Measurements from ENCODE around the gene LNX2. TPM values are rescaled to one million over a fixed set of nuclear protein-coding genes. Genes with fewer than 3 reads are reported as not detected.

LNX2 gene
- polyA plus RNA-seq, 1 donor (not counting 4 experiments of a cell fraction or from before 2014, with no cell fraction given) = 17.0 TPM

DNA sequence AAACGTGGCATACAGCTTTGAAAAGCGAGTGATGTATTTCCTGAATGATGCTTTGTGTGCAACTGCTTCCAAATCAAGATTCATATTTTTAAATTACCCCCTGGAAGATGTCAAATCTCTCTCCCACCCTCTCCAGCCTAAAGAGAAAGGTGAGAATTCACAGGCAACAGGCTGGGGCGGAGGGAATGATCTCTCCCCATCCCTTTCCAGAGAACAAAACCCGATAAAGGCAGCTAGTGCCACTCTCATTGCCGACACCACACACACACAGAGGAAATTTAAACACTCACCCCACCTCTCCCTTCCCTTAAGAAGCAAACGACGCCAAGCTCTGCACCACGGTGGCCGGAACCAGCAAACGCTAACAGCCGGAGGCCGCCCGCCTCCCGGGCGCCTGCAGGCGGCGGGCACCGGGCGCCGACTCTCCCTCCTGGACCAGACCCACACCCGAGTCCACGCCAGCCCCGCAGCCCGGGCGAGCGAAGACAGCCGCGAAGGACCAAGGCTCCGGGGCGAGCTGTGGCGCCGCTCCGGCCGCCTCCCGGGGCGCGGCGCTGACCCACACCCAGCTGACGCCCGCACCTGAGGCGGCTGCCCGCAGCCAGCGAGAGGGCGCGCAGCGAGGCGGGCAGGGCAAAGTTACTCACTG lies 477 bp downstream of the LNX2 start:
- H3K36me3 ChIP-seq (ENCODE audit: control insufficient read depth in 2 of 2, extremely low read depth in 1 of 2, insufficient read depth in 2 of 2, low read length in 2 of 2) = peaks cover 4 to 13% of the 10 kb centered on the region in 2 experiments
- peaks cover 36% of the 10 kb centered on the region for H3K4me1 ChIP-seq (ENCODE audit: control insufficient read depth, extremely low read depth, insufficient read depth, low read length)
- FAIRE-seq (no peak), DNase-seq (ENCODE audit: low read depth, low spot score) (no peak)
- H3K79me2 ChIP-seq (ENCODE audit: control insufficient read depth, insufficient read depth, low read length) = peaks cover 80% of the 10 kb centered on the region
- no peaks in the 10 kb centered on the region for H3K9me1 ChIP-seq (ENCODE audit: control insufficient read depth, extremely low read depth, insufficient read depth, low read length)
- peak overlapping the region; percentile 98 for H3K9ac ChIP-seq (ENCODE audit: control insufficient read depth, extremely low read depth, insufficient read depth, low read length)
- dilution Hi-C loops (cut with MboI; ENCODE audit: extremely low pct_ligation_motif_present, low sequenced_read_pairs) = no loop called here
- peak overlapping the region; percentile 56 for H2AFZ ChIP-seq (ENCODE audit: control insufficient read depth, low read length)
- no peaks in the 10 kb centered on the region for H3K9me3 ChIP-seq (ENCODE audit: control insufficient read depth, low read depth, low read length)
- peaks cover 3% of the 10 kb centered on the region for H4K20me1 ChIP-seq (ENCODE audit: control insufficient read depth, extremely low read depth, insufficient read depth, low read length)
- H3K27ac ChIP-seq (ENCODE audit: control insufficient read depth, insufficient read depth, low read length) = peak overlapping the region; percentile 99
- TF ChIP-seq EZH2 (IDR thresholded peaks at IDR 0.05; ENCODE audit: low read length) = no peak
- TF ChIP-seq, protein P1, sequence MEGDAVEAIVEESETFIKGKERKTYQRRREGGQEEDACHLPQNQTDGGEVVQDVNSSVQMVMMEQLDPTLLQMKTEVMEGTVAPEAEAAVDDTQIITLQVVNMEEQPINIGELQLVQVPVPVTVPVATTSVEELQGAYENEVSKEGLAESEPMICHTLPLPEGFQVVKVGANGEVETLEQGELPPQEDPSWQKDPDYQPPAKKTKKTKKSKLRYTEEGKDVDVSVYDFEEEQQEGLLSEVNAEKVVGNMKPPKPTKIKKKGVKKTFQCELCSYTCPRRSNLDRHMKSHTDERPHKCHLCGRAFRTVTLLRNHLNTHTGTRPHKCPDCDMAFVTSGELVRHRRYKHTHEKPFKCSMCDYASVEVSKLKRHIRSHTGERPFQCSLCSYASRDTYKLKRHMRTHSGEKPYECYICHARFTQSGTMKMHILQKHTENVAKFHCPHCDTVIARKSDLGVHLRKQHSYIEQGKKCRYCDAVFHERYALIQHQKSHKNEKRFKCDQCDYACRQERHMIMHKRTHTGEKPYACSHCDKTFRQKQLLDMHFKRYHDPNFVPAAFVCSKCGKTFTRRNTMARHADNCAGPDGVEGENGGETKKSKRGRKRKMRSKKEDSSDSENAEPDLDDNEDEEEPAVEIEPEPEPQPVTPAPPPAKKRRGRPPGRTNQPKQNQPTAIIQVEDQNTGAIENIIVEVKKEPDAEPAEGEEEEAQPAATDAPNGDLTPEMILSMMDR (optimal IDR thresholded peaks at IDR 0.05 in 1 of 3, IDR thresholded peaks at IDR 0.05 in 1 of 3, conservative IDR thresholded peaks at IDR 0.05 in 1 of 3; ENCODE audit: extremely low read depth in 1 of 3, insufficient read depth in 2 of 3, low read length in 3 of 3) = peak in 1 of 3 experiments; percentile 23
- peak overlapping the region; percentile 92 to 97 (median 96) for H3K4me3 ChIP-seq (ENCODE audit: control insufficient read depth in 2 of 3, extremely low read depth in 1 of 3, insufficient read depth in 2 of 3, low read depth in 1 of 3, low read length in 3 of 3)
- no peaks in the 10 kb centered on the region for H3K27me3 ChIP-seq (ENCODE audit: control insufficient read depth, extremely low read depth, insufficient read depth, low read length)
- H3K4me2 ChIP-seq (ENCODE audit: control insufficient read depth, extremely low read depth, insufficient read depth, low read depth, low read length) = peak overlapping the region; percentile 85

DNA sequence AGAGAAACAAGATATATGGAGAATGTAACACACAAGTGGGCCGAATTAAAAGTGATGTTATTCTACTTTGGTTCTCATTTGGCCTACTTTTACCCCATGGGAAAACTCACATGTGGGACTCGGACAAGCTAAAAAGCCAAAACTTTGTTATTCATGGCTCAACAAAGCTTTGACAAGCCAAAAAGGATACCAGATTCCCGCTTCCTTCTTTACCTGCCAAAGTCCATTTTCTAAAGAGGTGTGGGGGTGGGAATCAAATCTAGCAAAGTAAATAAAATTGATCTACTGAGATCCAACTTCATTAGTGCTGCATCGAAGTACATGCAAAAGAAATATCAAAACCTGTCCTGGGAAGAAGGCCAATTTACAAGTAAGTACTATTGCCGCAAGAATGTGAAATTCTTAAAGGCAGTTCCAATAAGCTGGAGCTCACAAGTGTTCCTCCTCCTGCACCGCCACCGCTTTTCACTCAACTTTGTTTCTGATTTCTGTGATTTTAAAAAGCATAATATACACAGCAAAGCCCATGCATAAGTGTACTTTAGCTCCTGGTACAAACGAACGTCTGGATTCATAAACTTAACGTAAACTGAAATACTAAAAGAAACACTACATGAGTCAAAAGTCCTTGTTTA lies 1.1 kb downstream of the LNX2 start:
- DNase-seq (ENCODE audit: low read depth, low spot score) = no peak
- Histone ChIP-seq H2AFZ (ENCODE audit: control insufficient read depth, low read length) (peak overlapping the region; percentile 6), H3K9me3 (ENCODE audit: control insufficient read depth, low read depth, low read length) (peaks cover under 1% of the 10 kb centered on the region), H3K36me3 (ENCODE audit: control insufficient read depth in 2 of 2, extremely low read depth in 1 of 2, insufficient read depth in 2 of 2, low read length in 2 of 2) (peaks cover 4 to 12% of the 10 kb centered on the region in 2 experiments), H3K9ac (ENCODE audit: control insufficient read depth, extremely low read depth, insufficient read depth, low read length) (peak overlapping the region; percentile 98), H3K4me1 (ENCODE audit: control insufficient read depth, extremely low read depth, insufficient read depth, low read length) (peaks cover 34% of the 10 kb centered on the region), H3K4me2 (ENCODE audit: control insufficient read depth, extremely low read depth, insufficient read depth, low read depth, low read length) (peak overlapping the region; percentile 85), H3K9me1 (ENCODE audit: control insufficient read depth, extremely low read depth, insufficient read depth, low read length) (no peaks in the 10 kb centered on the region), H3K27me3 (ENCODE audit: control insufficient read depth, extremely low read depth, insufficient read depth, low read length) (no peaks in the 10 kb centered on the region), H3K4me3 (ENCODE audit: control insufficient read depth in 2 of 3, extremely low read depth in 1 of 3, insufficient read depth in 2 of 3, low read depth in 1 of 3, low read length in 3 of 3) (peak overlapping the region; percentile 92 to 97 (median 96)), H3K27ac (ENCODE audit: control insufficient read depth, insufficient read depth, low read length) (peak overlapping the region; percentile 99), H4K20me1 (ENCODE audit: control insufficient read depth, extremely low read depth, insufficient read depth, low read length) (no peaks in the 10 kb centered on the region), H3K79me2 (ENCODE audit: control insufficient read depth, insufficient read depth, low read length) (peaks cover 81% of the 10 kb centered on the region)
- TF ChIP-seq EZH2 (IDR thresholded peaks at IDR 0.05; ENCODE audit: low read length) = no peak
- TF ChIP-seq, protein P1 (optimal IDR thresholded peaks at IDR 0.05 in 1 of 3, IDR thresholded peaks at IDR 0.05 in 1 of 3, conservative IDR thresholded peaks at IDR 0.05 in 1 of 3; ENCODE audit: extremely low read depth in 1 of 3, insufficient read depth in 2 of 3, low read length in 3 of 3) = no peak
- dilution Hi-C loops (cut with MboI; ENCODE audit: extremely low pct_ligation_motif_present, low sequenced_read_pairs) = no loop called here
- no peak for FAIRE-seq
